BE2C (cell line): ENCODE data around the gene ULBP1.

Source experiments
- DNase-seq: peaks from one replicate; pipeline ENCODE4 v3.0.0-alpha.2; 2020
- H3K27me3 ChIP-seq: fragments of 250-450 bp; sonication (Bioruptor Pico); 2 replicates; pipeline ENCODE4 v1.5.1; 2020; ENCODE audit warnings: mild to moderate bottlenecking
- H3K36me3 ChIP-seq: fragments of 250-450 bp; sonication (Bioruptor Pico); 2 replicates; pipeline ENCODE4 v1.5.1; 2020; ENCODE audit warnings: mild to moderate bottlenecking
- H3K4me1 ChIP-seq: fragments of 250-450 bp; sonication (Bioruptor Pico); 2 replicates; pipeline ENCODE4 v1.5.1; 2020
- H3K4me3 ChIP-seq: 2 replicates; pipeline ENCODE4 v1.5.1; 2011; ENCODE audit warnings: low read depth, low read length
- H3K9me3 ChIP-seq: fragments of 250-450 bp; sonication (Bioruptor Pico); 2 replicates; pipeline ENCODE4 v1.5.1; 2020
- CTCF ChIP-seq: IDR thresholded peaks from 2 replicates; pipeline ENCODE4 v1.5.1; 2012; ENCODE audit warnings: mild to moderate bottlenecking, low read depth, low read length

ULBP1 gene

GRCh38 chr6:149978610-149979009 is 14.9 kb downstream of the ULBP1 start:
- TF ChIP-seq CTCF = no peak
- Histone ChIP-seq H3K36me3 (no peaks in the 10 kb centered on the region), H3K4me3 (no peak overlapping the region), H3K9me3 (no peaks in the 10 kb centered on the region), H3K27me3 (peaks cover 27% of the 10 kb centered on the region; the same call in 1 of the 2 replicates), H3K4me1 (no peaks in the 10 kb centered on the region)
- DNase-seq = no peak

DNA sequence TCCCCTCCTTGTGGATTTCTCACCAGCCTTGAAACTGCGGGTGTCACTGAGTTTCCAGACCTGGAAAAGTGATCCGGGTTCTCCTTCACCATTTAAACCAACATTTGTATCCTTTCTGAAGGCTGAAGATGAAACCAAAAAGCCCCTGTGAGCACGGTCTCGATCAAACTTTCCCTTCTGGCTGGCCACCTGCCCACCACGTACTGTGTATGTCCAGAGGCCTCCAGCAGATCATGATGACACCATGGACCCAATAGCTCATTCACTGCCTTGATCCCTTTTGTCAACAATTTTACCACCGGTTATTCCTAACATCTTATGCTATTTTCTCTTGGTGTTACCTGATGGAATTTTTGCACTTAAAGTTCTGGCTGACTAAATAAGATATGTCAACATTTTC is 15.6 kb downstream of the ULBP1 start:
- DNase-seq = no peak
- TF ChIP-seq CTCF = no peak
- H3K27me3 ChIP-seq = peaks cover 24% of the 10 kb centered on the region; the same call in 1 of the 2 replicates
- no peak overlapping the region for H3K4me3 ChIP-seq
- no peaks in the 10 kb centered on the region for H3K36me3 ChIP-seq
- no peaks in the 10 kb centered on the region for H3K9me3 ChIP-seq
- no peaks in the 10 kb centered on the region for H3K4me1 ChIP-seq

- H3K4me1 ChIP-seq = no peaks in the 10 kb centered on the region
- TF ChIP-seq CTCF = no peak
- no peaks in the 10 kb centered on the region for H3K36me3 ChIP-seq
- H3K4me3 ChIP-seq = no peak overlapping the region
- no peak for DNase-seq
- H3K27me3 ChIP-seq = peaks cover 44% of the 10 kb centered on the region
- no peaks in the 10 kb centered on the region for H3K9me3 ChIP-seq
Measured at GRCh38 chr6:149983145-149983544, 19.4 kb downstream of the ULBP1 start.

- Histone ChIP-seq H3K27me3 (peaks cover 60% of the 10 kb centered on the region), H3K9me3 (no peaks in the 10 kb centered on the region), H3K4me3 (no peak overlapping the region), H3K36me3 (no peaks in the 10 kb centered on the region), H3K4me1 (no peaks in the 10 kb centered on the region)
- no peak for DNase-seq
- no peak for TF ChIP-seq CTCF
Measured at GRCh38 chr6:149984773-149985172, 21.0 kb downstream of the ULBP1 start.

DNA sequence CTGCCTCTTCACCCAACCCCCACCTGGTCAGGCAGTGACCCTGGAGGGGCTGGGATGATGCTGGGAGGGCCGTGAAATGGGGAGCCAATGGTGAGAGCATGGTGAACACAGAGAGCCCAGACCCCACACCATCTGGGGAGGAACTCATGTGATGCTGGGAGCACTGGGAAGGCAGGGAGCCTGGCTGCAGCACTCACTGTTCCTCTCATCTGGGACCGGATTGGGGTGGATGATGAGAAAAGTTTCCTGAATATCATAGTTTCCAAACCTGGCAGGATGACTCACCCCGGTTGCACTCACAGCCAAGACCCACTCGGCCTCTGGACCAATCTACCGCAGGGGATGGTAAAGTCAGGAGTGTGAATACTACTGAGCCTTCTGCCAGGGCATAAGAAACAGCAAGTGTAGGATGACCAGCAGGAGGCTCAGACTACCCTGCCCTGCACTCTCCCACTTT is 21.8 kb downstream of the ULBP1 start:
- no peak for DNase-seq
- Histone ChIP-seq H3K4me3 (no peak overlapping the region), H3K36me3 (no peaks in the 10 kb centered on the region), H3K4me1 (no peaks in the 10 kb centered on the region), H3K9me3 (no peaks in the 10 kb centered on the region), H3K27me3 (peaks cover 68% of the 10 kb centered on the region)
- no peak for TF ChIP-seq CTCF

DNA sequence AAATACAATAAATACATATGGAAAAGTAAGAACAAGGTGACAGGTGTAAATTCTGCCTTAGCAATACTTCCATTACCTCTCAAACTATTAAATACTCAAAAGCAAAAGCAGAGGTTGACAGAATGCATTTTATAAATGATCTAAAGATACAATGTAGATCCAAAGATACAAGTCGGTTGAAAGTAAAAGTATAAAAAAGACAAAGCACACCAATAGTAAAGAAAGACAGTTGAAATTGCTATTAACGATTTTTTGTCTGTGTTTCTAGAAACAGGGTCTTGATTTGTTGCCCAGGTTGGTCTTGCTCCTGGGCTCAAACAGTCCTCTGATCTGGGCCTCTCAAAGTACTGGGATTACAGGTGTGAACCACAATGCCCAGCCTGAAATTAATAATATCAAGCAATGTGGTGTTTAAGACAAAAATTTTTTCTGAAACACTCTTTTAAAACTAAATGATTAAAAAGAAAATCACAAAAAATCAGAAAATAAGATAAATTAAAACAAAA is 23.9 kb downstream of the ULBP1 start:
- H3K4me1 ChIP-seq = no peaks in the 10 kb centered on the region
- no peak for DNase-seq
- H3K4me3 ChIP-seq = no peak overlapping the region
- H3K36me3 ChIP-seq = no peaks in the 10 kb centered on the region
- no peaks in the 10 kb centered on the region for H3K9me3 ChIP-seq
- peaks cover 84% of the 10 kb centered on the region for H3K27me3 ChIP-seq
- TF ChIP-seq CTCF = no peak
